GM12891 (cell line): ENCODE data around the gene HOXC13.

Source experiments
- SPI1 ChIP-seq: IDR thresholded peaks from 2 replicates; pipeline ENCODE4 v1.6.1; 2011; ENCODE audit warnings: low read depth, low read length, control low read depth
- TAF1 ChIP-seq: IDR thresholded peaks from 2 replicates; pipeline ENCODE4 v1.6.1; 2011; ENCODE audit warnings: low read depth, low read length, control low read depth

DNA sequence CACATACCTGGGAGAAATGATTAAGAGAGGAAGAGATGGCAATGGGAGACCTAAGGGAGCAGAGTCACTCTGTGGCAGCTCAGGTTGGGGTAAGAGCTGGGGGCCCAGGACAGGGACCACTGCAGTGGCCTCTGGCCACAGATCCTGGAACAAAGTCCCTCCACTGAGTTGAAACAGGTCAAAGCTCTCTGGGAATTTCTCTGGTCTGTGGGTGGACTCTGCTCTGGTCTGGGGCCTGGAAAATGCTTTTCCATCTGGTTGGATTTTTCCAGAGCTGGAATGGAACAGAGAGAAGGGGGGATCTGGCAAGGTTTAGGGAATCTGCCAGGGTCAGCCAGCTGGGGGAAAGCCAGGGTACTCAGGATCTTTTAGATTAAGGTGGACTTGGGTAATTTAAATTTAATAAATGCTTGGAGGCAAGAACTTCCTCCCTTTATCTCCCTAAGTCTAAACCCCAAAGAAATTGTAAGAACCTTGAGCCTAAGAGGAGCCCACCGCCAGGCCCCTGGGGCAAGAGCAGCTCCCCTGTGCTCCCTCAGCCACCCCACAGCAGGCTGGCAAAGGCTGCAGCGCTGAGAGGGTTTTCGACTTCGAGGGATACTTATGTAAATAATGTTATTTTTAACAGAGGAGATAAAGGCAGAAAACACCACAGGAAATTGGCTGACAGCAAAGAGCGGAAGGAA, 50.1 kb downstream of the HOXC13 start:
- no peak for TF ChIP-seq TAF1
- TF ChIP-seq SPI1: no peak
